Stimulated activated CD8-positive, alpha-beta memory T cell treated with anti-CD3 and anti-CD28 coated beads, Interleukin-4, amount 100 ng/mL, for 48 hours (primary cell): ENCODE data around the gene TNS2.

Source experiments
- DNase-seq: peaks from one replicate; pipeline ENCODE4 v3.0.0-alpha.2; 2020

The TNS2 gene

DNA sequence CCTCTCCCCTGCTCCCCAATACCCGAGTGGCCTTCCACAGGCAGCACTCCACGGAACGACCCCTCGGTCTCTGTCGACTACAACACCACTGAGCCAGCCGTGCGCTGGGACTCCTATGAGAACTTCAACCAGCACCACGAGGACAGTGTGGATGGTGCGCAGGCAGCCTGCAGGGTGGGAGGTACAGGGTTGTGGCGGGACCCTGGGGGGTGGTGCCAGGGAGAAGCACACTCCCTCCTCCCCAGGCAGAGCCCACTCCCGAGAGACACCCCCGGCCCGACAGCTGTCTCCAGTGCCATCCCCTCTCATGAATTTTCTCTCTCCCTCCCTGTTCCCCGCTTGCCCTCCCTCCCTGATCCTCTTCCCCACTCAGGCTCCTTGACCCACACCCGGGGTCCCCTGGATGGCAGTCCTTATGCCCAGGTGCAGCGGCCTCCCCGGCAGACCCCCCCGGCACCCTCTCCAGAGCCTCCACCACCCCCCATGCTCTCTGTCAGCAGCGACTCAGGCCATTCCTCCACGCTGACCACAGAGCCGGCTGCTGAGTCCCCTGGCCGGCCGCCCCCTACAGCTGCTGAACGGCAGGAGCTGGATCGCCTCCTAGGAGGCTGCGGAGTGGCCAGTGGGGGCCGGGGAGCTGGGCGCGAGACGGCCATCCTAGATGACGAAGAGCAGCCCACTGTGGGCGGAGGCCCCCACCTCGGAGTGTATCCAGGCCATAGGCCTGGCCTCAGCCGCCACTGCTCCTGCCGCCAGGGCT lies 9.0 kb downstream of the TNS2 start:
- no peak for DNase-seq

DNA sequence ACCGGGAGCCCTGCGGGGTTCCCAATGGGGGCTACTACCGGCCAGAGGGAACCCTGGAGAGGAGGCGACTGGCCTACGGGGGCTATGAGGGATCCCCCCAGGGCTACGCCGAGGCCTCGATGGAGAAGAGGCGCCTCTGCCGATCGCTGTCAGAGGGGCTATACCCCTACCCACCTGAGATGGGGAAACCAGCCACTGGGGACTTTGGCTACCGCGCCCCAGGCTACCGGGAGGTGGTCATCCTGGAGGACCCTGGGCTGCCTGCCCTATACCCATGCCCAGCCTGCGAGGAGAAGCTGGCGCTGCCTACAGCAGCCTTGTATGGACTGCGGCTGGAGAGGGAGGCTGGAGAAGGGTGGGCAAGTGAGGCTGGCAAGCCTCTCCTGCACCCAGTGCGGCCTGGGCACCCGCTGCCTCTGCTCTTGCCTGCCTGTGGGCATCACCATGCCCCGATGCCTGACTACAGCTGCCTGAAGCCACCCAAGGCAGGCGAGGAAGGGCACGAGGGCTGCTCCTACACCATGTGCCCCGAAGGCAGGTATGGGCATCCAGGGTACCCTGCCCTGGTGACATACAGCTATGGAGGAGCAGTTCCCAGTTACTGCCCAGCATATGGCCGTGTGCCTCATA lies 9.7 kb downstream of the TNS2 start:
- no peak for DNase-seq

DNA sequence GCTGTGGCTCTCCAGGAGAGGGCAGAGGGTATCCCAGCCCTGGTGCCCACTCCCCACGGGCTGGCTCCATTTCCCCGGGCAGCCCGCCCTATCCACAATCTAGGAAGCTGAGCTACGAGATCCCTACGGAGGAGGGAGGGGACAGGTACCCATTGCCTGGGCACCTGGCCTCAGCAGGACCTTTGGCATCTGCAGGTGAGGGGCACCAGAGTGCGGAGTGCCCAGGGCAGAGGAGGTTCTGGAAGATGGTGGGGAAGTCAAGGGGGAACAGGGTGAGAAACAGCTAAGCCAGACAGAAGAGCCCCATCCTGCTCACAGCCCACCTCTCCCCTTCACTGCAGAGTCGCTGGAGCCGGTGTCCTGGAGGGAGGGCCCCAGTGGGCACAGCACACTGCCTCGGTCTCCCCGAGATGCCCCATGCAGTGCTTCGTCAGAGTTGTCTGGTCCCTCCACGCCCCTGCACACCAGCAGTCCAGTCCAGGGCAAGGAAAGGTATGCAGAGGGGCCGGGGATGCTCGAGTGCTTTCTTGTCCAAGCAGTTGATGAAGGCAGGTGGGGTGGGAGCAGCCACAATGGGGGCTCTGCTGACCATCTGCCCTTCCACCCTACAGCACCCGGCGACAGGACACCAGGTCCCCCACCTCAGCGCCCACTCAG lies 10.3 kb downstream of the TNS2 start:
- no peak for DNase-seq

DNA sequence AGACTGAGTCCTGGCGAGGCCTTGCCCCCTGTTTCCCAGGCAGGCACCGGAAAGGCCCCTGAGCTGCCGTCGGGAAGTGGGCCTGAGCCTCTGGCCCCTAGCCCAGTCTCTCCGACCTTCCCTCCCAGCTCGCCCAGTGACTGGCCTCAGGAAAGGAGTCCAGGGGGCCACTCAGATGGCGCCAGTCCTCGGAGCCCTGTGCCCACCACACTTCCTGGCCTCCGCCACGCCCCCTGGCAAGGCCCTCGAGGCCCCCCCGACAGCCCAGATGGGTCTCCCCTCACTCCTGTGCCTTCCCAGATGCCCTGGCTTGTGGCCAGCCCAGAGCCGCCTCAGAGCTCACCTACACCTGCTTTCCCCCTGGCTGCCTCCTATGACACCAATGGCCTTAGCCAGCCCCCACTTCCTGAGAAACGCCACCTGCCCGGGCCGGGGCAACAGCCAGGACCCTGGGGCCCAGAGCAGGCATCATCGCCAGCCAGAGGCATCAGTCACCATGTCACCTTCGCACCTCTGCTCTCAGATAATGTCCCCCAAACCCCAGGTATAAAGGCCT lies 10.9 kb downstream of the TNS2 start:
- DNase-seq, result no peak

DNA sequence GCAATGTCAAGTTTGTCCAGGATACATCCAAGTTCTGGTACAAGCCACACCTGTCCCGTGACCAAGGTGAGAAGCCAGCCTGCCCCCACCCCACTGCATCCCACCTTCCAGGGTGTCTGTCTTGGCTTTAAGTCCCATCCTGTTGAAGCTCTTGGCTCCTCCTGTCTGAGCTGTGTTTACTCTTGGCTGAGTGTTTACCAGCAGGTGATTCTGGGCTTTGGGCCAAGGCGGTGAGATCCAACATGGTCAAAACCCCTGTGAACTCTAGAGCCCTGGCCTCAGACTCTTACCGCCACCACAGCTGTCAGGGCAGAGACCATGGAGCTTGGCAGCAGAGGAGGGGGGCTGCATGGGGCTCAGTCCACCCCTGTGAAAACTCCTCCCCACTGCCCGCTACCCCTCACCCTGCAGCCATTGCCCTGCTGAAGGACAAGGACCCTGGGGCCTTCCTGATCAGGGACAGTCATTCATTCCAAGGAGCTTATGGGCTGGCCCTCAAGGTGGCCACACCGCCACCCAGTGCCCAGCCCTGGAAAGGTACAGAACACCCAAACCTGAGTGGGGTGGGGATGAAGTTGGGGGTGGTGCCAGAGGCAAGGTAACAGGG lies 11.6 kb downstream of the TNS2 start:
- DNase-seq, result no peak

DNA sequence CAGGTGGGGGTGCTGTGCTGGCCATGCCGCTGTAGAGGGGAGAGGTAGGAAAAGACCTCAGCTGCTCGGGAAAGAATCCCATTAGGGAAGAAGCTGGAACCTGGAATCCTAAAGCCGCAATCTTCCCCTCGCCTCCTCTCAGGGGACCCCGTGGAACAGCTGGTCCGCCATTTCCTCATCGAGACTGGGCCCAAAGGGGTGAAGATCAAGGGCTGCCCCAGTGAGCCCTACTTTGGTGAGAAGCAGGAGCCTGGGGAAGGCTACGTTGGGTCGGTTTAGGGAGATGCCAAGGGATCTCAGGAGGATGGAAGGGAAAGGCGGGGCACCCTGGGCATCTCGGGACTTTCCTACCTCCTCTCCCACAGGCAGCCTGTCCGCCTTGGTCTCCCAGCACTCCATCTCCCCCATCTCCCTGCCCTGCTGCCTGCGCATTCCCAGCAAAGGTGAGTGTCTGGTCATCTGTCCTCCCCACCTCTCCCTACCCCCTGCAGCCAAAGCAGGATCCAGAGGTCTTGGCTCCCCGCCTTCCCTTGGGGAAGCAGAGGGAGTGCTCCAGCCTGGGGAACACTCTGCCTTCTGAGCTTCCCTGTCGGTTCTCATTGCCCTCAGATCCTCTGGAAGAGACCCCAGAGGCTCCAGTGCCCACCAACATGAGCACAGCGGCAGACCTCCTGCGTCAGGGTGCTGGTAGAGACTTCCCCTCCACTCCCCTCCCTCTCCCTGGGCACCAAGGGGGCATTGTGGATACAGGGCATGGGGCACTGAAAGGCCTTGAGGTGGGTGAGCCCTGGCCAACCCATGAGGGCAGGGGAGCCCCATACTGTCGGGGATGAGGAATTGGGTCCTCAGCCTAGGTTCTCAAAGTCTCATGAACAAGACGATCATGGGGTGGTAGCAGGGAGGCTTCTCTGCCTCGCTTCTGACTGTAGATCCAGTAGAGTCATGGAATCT lies 12.4 kb downstream of the TNS2 start:
- no peak for DNase-seq

DNA sequence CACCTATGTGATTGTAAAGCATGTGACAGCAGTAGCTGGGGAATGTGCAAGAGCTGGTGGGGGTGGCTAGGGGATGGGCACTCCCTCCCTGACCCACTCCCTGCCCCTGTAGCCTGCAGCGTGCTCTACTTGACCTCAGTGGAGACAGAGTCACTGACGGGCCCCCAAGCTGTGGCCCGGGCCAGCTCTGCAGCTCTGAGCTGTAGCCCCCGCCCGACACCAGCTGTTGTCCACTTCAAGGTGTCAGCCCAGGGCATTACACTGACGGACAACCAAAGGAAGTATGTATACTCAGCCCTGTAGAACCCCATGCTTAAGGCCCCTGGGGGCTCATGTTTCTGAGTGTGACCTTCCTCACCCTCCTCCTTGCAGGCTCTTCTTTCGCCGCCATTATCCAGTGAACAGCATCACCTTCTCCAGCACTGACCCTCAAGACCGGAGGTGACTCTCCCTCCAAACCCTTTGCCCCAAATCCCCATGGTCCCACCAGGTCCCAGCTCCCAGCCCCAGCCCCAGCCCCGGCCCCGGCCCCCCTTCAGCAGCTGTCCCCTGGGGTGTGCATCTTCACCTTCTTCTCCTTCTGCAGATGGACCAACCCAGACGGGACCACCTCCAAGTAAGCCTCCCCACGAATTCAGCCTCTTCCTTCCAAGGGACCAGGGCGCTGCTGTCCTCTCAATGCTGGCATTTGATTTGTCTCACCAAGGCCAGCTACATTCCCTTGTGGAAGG lies 13.3 kb downstream of the TNS2 start:
- no peak for DNase-seq

DNA sequence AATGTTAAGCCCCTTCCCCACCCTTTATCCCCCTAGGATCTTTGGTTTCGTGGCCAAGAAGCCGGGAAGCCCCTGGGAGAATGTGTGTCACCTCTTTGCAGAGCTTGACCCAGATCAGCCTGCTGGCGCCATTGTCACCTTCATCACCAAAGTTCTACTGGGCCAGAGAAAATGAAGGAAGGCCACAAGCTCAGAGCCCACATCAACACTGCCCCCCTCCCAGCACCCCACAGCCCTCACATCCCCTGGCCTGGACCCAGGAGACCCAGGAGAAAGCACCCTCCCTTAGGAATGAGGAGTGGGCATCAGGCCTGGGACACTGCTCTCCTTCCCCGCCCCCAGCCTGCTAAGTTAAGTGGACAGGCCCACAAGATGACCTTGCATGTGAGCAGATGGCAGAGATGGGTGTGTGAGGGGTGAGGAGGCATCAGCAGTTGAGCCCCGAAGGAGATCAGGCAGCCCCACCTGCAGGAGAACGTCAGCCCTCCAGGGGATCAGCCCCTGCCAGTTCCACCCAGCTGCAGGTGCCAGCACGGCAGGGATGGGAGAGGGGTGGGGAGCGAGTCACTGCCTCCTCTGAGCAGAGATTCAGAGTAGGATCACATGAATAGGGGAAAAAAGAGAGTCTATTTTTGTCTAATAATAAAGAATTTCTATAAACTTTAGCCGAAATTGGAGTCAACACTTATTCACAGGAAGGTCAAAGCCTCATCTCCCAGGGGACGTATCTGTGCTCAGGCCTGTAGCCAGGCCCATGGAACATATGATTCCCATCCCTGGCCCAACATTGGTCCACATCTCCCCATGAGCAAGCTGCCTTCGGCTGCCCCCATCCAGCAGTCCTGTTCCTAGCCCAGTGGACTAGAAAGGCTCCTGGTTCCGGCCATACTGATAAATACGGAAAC lies 14.1 kb downstream of the TNS2 start:
- DNase-seq, result no peak

DNA sequence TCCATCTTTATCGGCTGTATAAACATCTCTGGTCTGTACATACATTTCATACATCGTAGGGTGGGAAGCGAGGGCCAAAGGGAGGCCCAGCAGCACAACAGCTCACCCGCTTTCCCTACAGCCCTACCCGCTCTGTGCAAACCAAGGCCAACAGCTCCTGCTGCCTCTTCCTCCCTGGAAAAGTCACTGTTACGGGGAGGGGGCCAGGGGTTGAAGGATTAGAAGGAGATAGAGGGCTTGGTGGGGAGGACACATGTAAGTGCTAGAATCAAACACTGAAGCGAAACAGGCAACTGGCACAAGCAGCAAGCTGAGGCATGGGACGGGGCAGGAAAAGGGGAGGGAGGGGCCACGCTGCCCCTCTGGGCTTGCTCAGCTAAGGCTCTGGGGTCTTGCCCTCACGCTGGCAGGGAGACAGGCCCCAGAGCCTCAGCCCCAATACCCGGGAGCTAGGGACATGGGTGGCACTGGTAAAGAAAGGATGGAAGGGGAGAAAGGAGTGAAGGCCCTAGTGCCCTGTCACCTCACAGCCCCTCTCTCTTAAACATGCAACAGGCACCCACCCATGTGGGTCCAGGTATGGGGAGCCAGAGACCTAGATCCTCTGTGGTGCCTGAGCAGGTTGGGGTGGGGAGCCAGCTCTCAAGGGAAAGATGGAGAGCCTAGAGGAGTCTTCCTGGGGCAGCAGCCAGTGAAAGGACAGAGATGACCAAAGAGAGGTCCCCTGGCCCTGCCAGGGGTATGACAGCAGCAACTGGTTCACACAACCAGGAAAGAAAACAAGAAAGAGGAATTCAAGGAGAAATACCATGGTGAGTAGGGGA lies 15.0 kb downstream of the TNS2 start:
- no peak for DNase-seq

DNA sequence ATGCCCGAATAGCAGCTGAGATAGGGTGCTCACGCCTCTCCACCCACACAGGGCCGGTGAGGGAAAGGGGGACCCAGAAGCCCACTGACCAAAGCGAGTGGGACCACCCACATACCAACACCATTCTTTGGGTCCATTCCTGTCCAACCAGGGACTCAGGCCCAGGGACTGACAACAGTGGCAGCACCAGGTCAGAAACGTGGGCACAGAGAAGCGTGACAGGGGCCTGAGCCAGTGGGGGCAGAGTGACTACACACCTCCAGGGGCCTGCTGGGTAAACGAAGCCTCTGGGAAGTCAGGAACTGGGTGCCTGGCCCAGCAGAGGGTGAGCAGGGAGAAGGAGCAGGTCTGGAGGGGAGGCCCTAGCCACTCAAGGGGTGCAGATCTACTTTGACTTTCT lies 15.6 kb downstream of the TNS2 start:
- DNase-seq, result no peak

DNA sequence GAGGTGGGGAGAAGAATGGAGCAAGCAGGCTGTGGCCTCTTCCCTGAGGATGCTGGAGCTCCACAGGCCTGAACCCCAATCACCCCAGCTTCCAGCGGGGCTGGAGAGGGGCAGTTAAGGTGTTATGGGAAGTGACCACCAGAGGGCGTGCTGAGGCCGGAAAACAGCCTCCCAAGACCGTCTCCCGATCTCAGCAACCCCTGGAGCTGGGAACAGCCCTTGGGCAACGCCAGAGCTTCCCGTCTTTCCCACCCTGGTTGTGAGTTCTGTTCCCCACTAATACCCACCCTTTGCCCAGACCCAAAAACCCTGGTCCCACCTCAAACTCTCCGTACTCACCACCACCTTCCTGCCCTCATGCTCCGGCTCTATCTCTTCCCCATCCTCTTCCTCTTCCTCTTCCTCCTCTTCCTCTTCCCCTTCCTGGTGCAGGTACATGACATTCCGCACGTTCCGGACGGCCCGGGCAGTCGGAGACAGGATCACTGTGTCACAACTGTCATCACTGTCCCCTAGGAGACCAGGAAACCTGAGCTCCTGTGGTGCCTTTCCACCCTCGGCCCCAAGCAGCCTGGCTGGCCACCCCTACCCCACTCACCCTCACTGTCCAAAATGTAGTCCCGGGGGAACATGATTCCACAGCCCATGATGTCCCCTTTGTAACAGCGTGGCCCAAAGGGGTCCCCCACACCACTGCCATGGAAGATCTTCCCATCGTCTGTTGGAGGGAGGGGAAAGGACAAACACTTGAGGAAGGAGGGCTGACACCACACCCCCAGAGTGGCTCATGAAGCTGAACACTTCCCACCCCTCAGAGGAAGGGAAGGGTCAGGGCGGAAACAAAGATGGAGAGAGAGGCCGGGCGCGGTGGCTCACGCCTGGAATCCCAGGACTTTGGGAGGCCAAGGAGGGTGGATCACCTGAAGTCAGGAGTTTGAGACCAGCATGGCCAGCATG lies 16.4 kb downstream of the TNS2 start:
- peak; percentile 89 for DNase-seq

DNA sequence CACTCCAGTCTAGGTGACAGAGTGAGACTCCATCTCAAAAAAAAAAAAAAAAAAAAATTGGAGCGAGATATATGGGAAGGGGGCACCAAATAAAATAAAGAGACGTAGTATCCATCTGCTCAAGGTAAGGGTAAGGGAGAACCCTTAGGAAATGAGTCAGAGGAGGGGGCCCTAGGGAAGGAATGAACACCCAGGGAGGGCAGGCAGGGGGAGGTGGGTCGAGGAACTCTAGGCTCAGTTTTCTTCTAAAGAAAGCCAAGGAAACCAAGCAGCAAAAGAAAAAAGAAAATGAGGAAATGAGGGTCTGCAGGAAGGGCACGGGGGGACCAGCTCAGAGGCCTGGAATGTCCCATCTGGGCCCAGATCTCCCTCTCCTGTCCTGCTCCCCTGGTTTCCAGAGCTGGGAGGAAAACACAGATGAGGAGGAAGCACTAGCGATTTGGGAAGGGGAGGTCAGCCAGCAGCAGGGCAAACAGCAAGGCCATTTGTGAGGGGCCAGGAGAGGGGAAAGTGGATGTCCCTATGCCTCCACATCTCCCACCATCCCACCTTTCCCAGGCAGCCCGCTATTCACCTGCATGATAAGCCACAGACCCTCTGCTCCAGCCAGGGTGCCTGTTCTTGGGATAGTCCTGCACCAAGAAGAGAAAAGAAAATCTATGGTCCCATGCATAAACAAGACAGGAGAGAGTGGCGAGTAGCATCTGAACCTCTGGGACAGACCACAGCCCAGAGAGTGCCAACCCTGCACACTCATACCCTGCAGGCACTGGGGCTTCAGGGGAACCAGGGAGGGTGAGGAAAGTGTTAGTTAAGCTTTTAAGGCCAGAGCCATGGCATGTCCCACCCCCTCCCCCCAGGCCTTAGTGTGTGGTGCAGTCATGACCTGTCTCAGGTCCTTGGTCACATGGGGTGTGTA lies 17.5 kb downstream of the TNS2 start:
- DNase-seq, result no peak

DNA sequence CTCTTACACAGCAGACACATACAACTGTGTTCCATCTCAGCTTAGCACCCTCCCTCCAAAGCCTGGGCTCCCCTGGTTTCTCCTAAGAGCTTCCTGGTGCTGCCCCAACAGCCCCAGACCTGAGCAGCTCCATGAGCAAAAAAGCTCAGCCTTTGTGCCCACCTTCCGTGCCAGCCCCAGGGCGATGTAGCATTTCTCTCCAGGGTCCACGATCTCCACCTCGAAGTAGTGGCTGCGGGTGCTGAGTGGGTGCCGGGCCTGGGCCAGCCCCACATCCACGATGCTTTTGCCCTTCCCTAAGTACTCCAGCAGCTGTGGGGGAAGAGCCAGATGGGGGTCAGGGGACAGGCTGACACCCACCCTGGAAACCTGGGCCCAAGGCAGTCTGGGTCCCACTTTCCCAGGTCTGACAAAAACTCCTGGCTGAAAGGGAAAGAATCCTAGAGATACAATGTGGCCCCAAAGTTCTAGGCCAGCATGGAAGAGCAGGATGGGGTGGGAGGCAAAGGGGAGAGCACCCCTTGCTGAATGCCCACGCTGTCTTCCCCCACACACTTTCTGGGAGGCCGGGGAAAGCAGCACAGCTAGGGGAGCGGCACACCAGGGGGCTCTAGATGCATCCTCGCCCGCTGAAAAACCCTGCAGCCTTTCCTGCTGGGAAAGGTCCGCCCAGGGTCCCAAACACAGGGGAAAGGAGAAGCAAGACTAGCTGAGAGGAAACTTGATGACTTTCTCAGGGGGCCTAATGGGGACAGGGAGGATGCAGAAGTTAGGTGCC lies 18.3 kb downstream of the TNS2 start:
- DNase-seq, result no peak

DNA sequence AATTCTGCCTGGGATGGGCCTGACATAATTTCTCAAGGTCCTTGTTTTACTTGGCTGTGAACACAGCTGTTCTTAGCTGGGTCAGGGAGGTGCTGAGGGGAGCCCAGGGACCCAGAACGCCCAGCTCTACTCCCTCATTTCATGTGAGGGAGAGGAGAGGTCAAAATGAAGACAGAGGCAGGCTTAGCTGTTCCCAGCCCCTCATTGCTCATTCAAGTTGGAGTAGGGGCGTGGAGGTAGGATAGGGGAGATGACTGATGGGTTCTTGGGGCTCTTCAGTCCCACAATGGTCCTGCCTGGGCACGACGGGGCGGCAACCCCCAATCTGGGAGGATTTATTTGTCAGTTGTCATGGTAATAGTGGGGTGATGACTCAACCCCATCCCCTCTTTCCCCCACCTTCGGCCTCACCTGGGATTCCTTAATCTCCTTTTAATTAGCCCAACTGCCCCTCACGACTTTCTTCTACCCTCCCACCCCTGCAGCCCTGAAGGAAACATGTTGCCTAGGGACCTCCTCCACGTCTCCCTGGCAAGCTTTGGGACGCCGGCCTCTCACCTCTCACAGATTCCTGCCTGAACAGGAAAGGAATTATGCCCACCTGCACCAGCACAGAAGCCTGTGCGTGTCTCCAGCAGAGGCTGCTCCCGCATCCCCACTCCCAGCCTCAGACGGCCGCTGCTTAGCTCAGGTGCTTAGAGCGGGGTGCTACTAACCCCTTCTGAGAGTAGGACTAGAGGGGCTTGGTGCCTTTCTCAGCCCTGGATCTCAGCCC lies 19.1 kb downstream of the TNS2 start:
- DNase-seq, result no peak

DNA sequence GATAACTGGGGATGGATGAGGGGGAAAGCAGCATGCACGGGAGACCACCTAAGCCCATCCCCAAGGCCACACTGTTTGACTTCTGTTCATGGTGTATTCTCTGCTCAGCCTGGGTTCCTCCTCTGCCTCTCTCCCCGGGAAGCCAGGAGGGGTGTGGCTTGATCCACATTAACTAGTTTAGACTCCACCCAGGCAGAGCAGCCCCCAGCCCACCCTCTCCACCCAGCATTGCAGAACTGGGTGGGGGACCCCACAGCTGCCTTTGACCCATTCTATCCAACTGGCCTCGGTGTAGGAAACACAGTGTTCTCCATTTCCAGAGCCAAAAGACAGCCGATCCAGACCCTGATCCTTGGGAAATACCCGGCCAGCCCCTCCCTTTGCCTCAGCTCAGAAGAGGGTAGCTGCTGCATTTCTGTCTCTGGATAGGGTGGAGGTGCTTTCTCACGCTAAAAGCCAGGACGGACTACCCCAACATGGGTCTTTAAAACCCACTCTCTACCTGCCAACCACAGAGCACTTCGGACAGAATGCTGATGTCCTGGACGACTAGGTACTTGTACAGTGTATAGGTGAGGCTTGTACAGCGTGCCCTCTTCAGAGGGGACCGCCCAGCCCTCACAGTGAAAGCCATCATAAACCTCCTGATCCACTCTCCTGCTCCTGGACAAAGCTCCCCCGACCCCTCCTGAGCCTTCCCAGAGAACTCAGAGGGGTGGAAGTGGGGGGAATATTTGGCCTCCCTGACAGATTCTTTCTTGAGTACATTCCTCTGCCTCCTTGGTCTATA lies 20.0 kb downstream of the TNS2 start:
- DNase-seq, result no peak
